Neuron (in vitro differentiated cells): ENCODE data around the gene MYRFL.
"Not testable (repeated sequence)": the region's sequence is repeated elsewhere in the genome, so short reads cannot be mapped to it uniquely, and the experiment has no call there.

Source experiments
- H2AFZ ChIP-seq: one replicate; pipeline ENCODE4 v1.6.1; 2013; ENCODE audit warnings: low read depth, mild to moderate bottlenecking, inconsistent platforms, low read length, moderate library complexity
- H3K27me3 ChIP-seq: one replicate; pipeline ENCODE4 v1.6.1; 2013; ENCODE audit warnings: low read length; ENCODE audit not compliant: insufficient read depth
- H3K36me3 ChIP-seq: one replicate; pipeline ENCODE4 v1.6.1; 2013; ENCODE audit warnings: low read length; ENCODE audit not compliant: insufficient read depth
- H3K4me1 ChIP-seq: one replicate; pipeline ENCODE4 v1.6.1; 2013; ENCODE audit warnings: low read length; ENCODE audit not compliant: insufficient read depth
- H3K4me3 ChIP-seq: 2 replicates; pipeline ENCODE4 v1.5.1; 2013; ENCODE audit warnings: mild to moderate bottlenecking, low read length, moderate library complexity
- H3K9me3 ChIP-seq: one replicate; pipeline ENCODE4 v1.6.1; 2013; ENCODE audit warnings: low read length

Gene MYRFL

GRCh38 chr12:69853176-69853961 lies 28.3 kb downstream of the MYRFL start:
- not testable (repeated sequence) for H3K9me3 ChIP-seq, H2AFZ ChIP-seq, H3K36me3 ChIP-seq, H3K4me3 ChIP-seq, H3K4me1 ChIP-seq, H3K27me3 ChIP-seq

GRCh38 chr12:69866698-69867097 lies 41.7 kb downstream of the MYRFL start:
- no peaks in the 10 kb centered on the region for H3K27me3 ChIP-seq
- no peaks in the 10 kb centered on the region for H3K36me3 ChIP-seq
- no peak overlapping the region for H2AFZ ChIP-seq
- no peaks in the 10 kb centered on the region for H3K9me3 ChIP-seq
- H3K4me1 ChIP-seq: peaks cover 2% of the 10 kb centered on the region
- H3K4me3 ChIP-seq: no peak overlapping the region

GRCh38 chr12:69868695-69869094 lies 43.7 kb downstream of the MYRFL start:
- no peaks in the 10 kb centered on the region for H3K36me3 ChIP-seq
- no peaks in the 10 kb centered on the region for H3K9me3 ChIP-seq
- no peak overlapping the region for H3K4me3 ChIP-seq

GRCh38 chr12:69872804-69873203 lies 47.8 kb downstream of the MYRFL start:
- Histone ChIP-seq H2AFZ (no peak overlapping the region), H3K27me3 (no peaks in the 10 kb centered on the region), H3K9me3 (no peaks in the 10 kb centered on the region), H3K4me1 (peaks cover 2% of the 10 kb centered on the region), H3K4me3 (no peak overlapping the region), H3K36me3 (no peaks in the 10 kb centered on the region)

More at GRCh38 chr12:69868695-69869094, 43.7 kb downstream of the MYRFL start:
- Histone ChIP-seq H3K4me1 (peaks cover 2% of the 10 kb centered on the region), H3K27me3 (no peaks in the 10 kb centered on the region), H2AFZ (no peak overlapping the region)

- no peak overlapping the region for H2AFZ ChIP-seq
- H3K4me1 ChIP-seq: peaks cover 2% of the 10 kb centered on the region
- no peaks in the 10 kb centered on the region for H3K36me3 ChIP-seq
- no peak overlapping the region for H3K4me3 ChIP-seq
- H3K9me3 ChIP-seq: no peaks in the 10 kb centered on the region
- H3K27me3 ChIP-seq: no peaks in the 10 kb centered on the region
These were observed 48.4 kb downstream of the MYRFL start for GRCh38 chr12:69873429-69873828.

GRCh38 chr12:69874606-69875005 lies 49.6 kb downstream of the MYRFL start:
- H3K4me1 ChIP-seq: peaks cover 2% of the 10 kb centered on the region
- no peak overlapping the region for H3K4me3 ChIP-seq
- H3K9me3 ChIP-seq: no peaks in the 10 kb centered on the region
- H3K27me3 ChIP-seq: no peaks in the 10 kb centered on the region
- no peak overlapping the region for H2AFZ ChIP-seq
- no peaks in the 10 kb centered on the region for H3K36me3 ChIP-seq

GRCh38 chr12:69875416-69875935 lies 50.4 kb downstream of the MYRFL start:
- peaks cover under 1% of the 10 kb centered on the region for H3K4me1 ChIP-seq
- no peak overlapping the region for H3K4me3 ChIP-seq
- H2AFZ ChIP-seq: no peak overlapping the region
- no peaks in the 10 kb centered on the region for H3K36me3 ChIP-seq
- H3K27me3 ChIP-seq: no peaks in the 10 kb centered on the region
- H3K9me3 ChIP-seq: no peaks in the 10 kb centered on the region

- Histone ChIP-seq H3K27me3 (no peaks in the 10 kb centered on the region), H2AFZ (peak overlapping the region; percentile 71), H3K36me3 (no peaks in the 10 kb centered on the region), H3K4me3 (no peak overlapping the region), H3K9me3 (no peaks in the 10 kb centered on the region), H3K4me1 (no peaks in the 10 kb centered on the region)
These were observed 54.3 kb downstream of the MYRFL start for GRCh38 chr12:69879007-69879960.

GRCh38 chr12:69880571-69880970 lies 55.5 kb downstream of the MYRFL start:
- H3K9me3 ChIP-seq: no peaks in the 10 kb centered on the region
- H3K4me3 ChIP-seq: no peak overlapping the region
- no peaks in the 10 kb centered on the region for H3K4me1 ChIP-seq
- H2AFZ ChIP-seq: no peak overlapping the region
- H3K36me3 ChIP-seq: no peaks in the 10 kb centered on the region
- H3K27me3 ChIP-seq: no peaks in the 10 kb centered on the region

GRCh38 chr12:69881771-69882170 lies 56.7 kb downstream of the MYRFL start:
- Histone ChIP-seq H3K4me3 (no peak overlapping the region), H3K36me3 (no peaks in the 10 kb centered on the region), H3K4me1 (no peaks in the 10 kb centered on the region), H3K27me3 (no peaks in the 10 kb centered on the region), H2AFZ (no peak overlapping the region), H3K9me3 (no peaks in the 10 kb centered on the region)

- no peaks in the 10 kb centered on the region for H3K4me1 ChIP-seq
- H3K36me3 ChIP-seq: no peaks in the 10 kb centered on the region
- H2AFZ ChIP-seq: no peak overlapping the region
- no peaks in the 10 kb centered on the region for H3K9me3 ChIP-seq
- no peaks in the 10 kb centered on the region for H3K27me3 ChIP-seq
- H3K4me3 ChIP-seq: no peak overlapping the region
These were observed 59.4 kb downstream of the MYRFL start for GRCh38 chr12:69884386-69884785.

- no peaks in the 10 kb centered on the region for H3K9me3 ChIP-seq
- H2AFZ ChIP-seq: no peak overlapping the region
- H3K36me3 ChIP-seq: no peaks in the 10 kb centered on the region
- no peaks in the 10 kb centered on the region for H3K27me3 ChIP-seq
- H3K4me3 ChIP-seq: no peak overlapping the region
- no peaks in the 10 kb centered on the region for H3K4me1 ChIP-seq
These were observed 60.6 kb downstream of the MYRFL start for GRCh38 chr12:69885658-69886057.

GRCh38 chr12:69886109-69886508 lies 61.1 kb downstream of the MYRFL start:
- Histone ChIP-seq H3K27me3 (no peaks in the 10 kb centered on the region), H3K4me1 (no peaks in the 10 kb centered on the region), H2AFZ (no peak overlapping the region), H3K4me3 (no peak overlapping the region), H3K36me3 (no peaks in the 10 kb centered on the region), H3K9me3 (no peaks in the 10 kb centered on the region)
